AG04450 (cell line): ENCODE data around the gene ZFYVE28. TPM values are rescaled to one million over a fixed set of nuclear protein-coding genes. Genes with fewer than 3 reads are reported as not detected.
A peak's percentile ranks its signal among the peaks of the same experiment; 100 is the strongest.

Source experiments
- CTCF ChIA-PET: fragments of 300-600, 350-600 bp; formaldehyde crosslinking; extraction: SDS; loops from one replicate; lab custom pipeline; 2022; ENCODE audit warnings: antibody characterized with exemption, inconsistent platforms; lab: Charles Lee
- POLR2A ChIA-PET: fragments of 350-600 bp; formaldehyde crosslinking; extraction: SDS; loops from one replicate; lab custom pipeline; 2021; ENCODE audit warnings: antibody characterized with exemption, inconsistent platforms; lab: Yijun Ruan, JAX
- DNase-seq: peaks from one replicate; pipeline ENCODE4 v3.0.0-alpha.2; 2011; ENCODE audit warnings: low read depth, low spot score
- H3K27ac ChIP-seq: one replicate; pipeline ENCODE4 v1.5.1; 2012; ENCODE audit warnings: low read depth, low read length, control low read depth
- H3K27me3 ChIP-seq: one replicate; pipeline ENCODE4 v1.6.0; 2012; ENCODE audit warnings: low read length; ENCODE audit not compliant: control insufficient read depth, insufficient read depth
- H3K4me3 ChIP-seq: 2 replicates; pipeline ENCODE4 v1.5.1; 2011; ENCODE audit warnings: mild to moderate bottlenecking, low read depth, low read length, control low read depth
- H3K9me3 ChIP-seq: 2 replicates; pipeline ENCODE4 v1.5.1; 2012; ENCODE audit warnings: low read length; ENCODE audit not compliant: control insufficient read depth, insufficient read depth
- CTCF ChIP-seq: IDR thresholded peaks from 2 replicates; pipeline ENCODE4 v1.5.1; 2011; ENCODE audit warnings: low read depth, low read length, control low read depth, inconsistent platforms
- polyA plus RNA-seq: library from polyadenylated mRNA; depleted of rRNA; stranded (reverse); fragments of >200 nt; gene quantifications from 2 replicates; pipeline ENCODE4 v1.2.3, GENCODE V29; 2011

Gene ZFYVE28
- polyA plus RNA-seq, 1 experiment = 2.2 TPM

GRCh38 chr4:2296631-2297601 is 121.5 kb downstream of the ZFYVE28 start:
- Histone ChIP-seq H3K27me3 (peaks cover 24% of the 10 kb centered on the region), H3K4me3 (no peak overlapping the region), H3K27ac (no peak overlapping the region), H3K9me3 (peaks cover 9% of the 10 kb centered on the region; the same call in 1 of the 2 replicates)
- ChIA-PET POLR2A (no interaction called here), CTCF (no interaction called here)
- no peak for TF ChIP-seq CTCF
- DNase-seq = no peak

- peaks cover 24% of the 10 kb centered on the region for H3K27me3 ChIP-seq
- TF ChIP-seq CTCF = no peak
- CTCF ChIA-PET = no interaction called here
- POLR2A ChIA-PET = no interaction called here
- H3K27ac ChIP-seq = no peak overlapping the region
- no peak overlapping the region for H3K4me3 ChIP-seq
- DNase-seq = no peak
- H3K9me3 ChIP-seq = peaks cover 3% of the 10 kb centered on the region; the same call in 1 of the 2 replicates
Observed at GRCh38 chr4:2295900-2296442, 122.5 kb downstream of the ZFYVE28 start.

GRCh38 chr4:2295500-2295899 is 122.9 kb downstream of the ZFYVE28 start:
- H3K27me3 ChIP-seq = peaks cover 23% of the 10 kb centered on the region
- POLR2A ChIA-PET = no interaction called here
- DNase-seq = no peak

GRCh38 chr4:2292646-2293108 is 125.8 kb downstream of the ZFYVE28 start:
- no peak for TF ChIP-seq CTCF
- no peaks in the 10 kb centered on the region; the same call in 1 of the 2 replicates for H3K9me3 ChIP-seq
- CTCF ChIA-PET = interaction anchor here (0.5 kb wide), 1 partner anchor 213 kb away, joined by 5 read pairs; no protein-coding TSS in a partner anchor
- H3K4me3 ChIP-seq = no peak overlapping the region
- POLR2A ChIA-PET = no interaction called here
- peak overlapping the region; percentile 21 for H3K27ac ChIP-seq
- DNase-seq = peak; percentile 43
- peaks cover 10% of the 10 kb centered on the region for H3K27me3 ChIP-seq

More at GRCh38 chr4:2295500-2295899, 122.9 kb downstream of the ZFYVE28 start:
- H3K27ac ChIP-seq = no peak overlapping the region
- CTCF ChIA-PET = no interaction called here
- TF ChIP-seq CTCF = no peak
- peaks cover 1% of the 10 kb centered on the region; the same call in 1 of the 2 replicates for H3K9me3 ChIP-seq
- H3K4me3 ChIP-seq = no peak overlapping the region
